ENCODE data around the gene DNAH11.
"Not testable (repeated sequence)": the region's sequence is repeated elsewhere in the genome, so short reads cannot be mapped to it uniquely, and the experiment has no call there.

DNAH11 gene

DNA sequence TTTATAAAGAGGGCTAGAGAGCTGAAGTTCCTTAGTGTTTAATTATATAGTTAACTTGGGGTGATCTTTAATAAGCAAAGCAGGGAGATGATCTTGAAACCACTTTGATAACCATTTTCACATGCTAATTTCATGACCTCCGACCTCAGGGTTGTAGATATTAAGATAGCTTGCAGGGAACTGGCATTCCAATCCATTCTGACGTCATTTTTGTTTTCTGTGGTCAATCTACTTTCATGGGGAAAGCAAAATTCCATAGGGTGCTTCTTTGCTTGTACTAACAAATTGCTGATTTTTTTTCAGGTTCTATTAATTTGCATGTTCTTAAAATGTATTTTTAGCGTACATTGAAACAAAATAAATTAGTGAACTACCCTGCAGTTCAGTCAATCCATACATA is 263.5 kb downstream of the DNAH11 start:
- no peak for DNase-seq

DNA sequence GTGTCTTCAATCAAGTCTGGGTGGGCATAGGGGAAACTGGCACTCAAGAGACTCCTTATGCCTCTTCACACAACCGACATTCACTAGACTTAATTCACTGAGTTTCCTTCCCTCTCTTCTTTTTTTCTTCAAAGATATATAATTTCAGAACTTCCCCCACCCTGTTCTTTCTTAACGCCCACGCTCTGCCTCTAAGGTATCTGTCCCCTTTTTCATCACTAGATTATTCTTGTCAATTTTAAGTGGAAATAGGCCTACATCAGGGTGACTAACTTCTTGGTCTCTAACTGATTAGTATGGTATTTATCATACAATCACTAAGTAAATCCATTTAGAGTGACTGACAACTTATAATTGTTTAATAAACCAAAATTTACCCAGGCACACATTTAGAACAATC is 276.2 kb downstream of the DNAH11 start:
- no peak for DNase-seq

DNA sequence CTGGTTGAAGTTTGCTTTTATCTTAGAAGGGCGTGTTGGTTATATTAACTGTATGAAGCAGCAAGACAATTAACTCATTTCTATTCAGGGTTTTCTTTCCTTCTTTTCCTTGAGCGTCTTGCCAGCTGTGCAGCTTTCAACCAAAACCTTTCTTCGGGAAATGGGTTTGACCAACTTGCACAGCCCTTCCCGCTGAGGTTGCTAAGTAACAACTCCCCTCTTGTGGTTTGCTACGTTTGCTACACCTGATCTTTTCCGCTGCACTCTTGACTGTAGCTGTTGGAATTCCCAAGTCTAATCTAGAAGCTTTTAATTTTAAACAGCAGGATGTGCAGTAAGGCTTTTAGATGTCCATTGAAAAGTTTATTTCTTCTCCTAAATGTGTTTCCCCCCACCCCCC is 286.0 kb downstream of the DNAH11 start:
- no peak for DNase-seq

DNA sequence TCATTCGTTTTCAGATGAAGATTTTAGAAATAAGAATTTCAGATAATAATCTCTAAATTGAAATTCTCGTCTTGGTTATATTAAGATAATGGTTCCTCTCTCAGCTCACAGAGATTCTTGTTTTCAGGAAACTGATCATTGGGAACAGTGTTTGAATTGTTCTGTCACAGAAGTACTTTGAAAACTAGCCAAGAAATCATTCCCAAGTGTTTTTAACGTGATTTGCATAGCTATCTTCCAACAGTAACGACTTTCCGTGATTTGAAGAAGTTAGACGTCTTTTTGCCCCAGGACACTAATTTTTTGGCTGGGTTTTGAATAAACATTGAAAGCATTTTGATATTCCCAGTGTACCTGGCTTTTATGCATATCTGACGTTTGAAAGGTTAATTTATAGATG is 286.9 kb downstream of the DNAH11 start:
- no peak for DNase-seq

DNA sequence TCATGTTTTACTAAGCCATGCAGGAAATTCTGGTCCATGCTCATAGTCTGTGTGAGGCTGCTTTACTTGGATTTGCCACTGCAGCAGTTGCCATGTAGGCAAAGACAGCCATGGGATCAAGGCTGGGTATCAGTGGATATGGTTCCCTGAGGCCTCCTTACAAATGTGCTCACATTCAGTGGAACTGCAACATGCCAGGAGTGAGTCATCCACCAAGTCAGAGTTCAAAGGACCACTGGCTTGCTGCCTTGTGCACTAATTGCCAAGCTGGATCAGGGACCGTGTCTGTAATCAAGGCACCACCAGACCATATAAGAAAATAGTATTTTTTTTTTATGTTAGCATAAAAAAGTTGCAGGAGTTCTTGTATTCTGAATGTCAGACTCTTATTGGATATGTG is 301.9 kb downstream of the DNAH11 start:
- DNase-seq = no peak

DNA sequence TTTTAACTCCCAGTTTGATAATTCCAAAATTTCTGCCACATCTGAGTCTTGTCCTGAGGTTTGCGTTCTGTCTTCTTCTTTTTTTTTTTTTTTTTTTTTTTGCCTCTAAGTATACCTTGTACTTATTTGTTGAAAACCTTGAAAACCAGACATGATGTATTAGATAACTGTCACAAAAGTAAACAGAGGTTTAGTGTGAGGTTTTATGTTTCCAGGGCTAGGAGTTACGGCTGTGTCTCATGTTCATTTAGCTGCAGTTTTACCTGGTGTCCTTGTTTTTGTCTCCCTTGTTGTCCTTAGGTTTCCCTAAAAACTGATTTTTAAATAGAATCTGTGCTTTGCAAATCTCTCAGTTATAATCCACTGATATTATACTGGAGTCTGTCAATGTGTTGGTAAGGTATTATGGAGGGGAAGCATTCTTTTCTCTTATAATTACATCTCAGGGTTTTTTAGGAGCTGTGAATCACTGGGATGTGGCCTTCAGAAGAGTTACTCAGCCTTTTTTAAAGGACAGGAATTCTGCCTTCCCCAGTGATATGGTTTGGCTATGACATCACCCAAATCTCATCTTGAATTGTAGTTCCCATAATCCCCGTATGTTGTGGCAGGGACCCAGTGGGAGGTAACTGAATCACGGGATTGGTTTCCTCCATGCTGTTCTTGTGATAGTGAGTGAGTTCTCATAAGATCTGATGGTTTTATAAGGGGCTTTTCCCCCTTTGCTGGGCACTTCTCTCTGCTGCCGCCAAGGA is 307.9 kb downstream of the DNAH11 start:
- no peak for DNase-seq

DNA sequence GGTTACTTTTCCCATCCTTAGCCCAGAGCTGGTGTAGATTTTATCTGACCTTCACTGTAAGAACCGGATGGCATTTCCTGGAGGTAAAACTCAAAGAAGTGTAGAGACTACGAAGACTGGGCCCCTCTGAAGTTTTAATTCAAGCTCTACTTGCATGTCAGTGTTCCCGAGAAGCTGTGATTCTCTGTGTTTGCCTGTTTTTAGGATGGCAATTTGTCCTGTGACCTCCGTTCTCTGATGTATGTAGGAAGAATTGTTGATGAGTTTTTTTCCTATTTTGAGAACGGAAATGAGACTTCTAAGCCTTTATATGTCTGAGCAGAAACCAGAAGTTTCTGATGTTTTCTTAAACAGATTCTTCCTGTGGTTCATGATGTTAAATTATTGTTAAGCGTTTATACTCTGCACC is 308.7 kb downstream of the DNAH11 start:
- DNase-seq = no peak

DNA sequence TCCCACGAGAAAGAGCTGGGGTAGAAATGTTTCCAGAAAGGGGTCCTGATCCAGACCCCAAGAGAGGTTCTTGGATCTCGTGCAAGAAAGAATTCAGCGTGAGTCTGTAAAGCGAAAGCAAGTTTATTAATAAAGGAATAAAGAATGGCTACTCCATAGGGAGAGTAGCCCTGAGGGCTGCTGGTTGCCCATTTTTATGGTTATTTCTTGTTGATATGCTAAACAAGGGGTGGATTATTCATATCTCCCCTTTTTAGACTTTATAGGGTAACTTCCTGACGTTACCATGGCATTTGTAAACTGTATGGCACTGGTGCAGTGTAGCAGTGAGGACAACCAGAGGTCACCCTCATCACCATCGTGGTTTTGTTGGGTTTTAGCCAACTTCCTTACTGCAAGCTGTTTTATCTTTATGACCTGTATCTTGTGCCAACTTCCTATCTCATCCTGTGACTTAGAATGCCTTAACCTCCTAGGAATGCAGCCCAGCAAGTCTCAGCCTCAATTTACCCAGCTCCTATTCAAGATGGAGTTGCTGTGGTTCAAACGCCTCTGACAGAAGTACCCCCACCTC is 322.9 kb downstream of the DNAH11 start:
- DNase-seq = not testable (repeated sequence)

DNA sequence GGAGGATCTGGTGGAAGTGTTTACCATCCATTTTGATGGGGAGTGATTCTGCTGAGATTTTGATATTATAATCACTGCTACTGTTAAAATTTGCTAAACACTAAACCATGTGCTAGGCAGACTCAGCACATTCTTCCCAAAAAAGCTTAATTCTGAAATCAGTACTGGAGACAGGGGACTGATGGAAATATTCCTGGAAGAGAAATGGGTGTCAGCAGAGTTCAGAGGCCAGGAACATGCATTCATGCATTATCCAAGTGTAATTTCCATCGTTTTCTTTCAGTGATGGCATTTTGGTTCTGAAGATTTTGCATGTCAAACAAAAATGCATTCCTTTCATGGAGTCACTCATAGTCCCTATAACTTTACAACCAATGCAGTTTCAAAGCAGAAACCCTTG is 323.9 kb downstream of the DNAH11 start:
- DNase-seq = no peak

DNA sequence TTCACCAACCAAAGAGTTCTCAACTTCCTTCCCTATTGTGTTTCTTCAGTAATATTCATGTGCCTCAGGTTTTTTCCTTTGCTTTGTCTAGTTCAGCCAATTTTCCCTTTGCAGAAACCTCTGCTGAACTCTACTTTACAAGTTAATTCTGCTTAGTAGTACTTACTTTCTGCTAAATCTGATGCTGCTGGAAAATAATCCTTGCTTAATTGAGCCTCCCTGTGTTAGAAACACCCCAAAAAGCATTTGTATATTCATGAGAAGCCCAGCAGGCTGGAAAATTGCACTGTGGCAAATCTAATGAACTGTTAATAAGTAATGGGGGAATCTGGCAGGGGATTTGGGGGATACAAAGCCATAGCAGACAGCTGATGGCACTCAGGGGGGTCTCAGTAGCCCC is 324.4 kb downstream of the DNAH11 start:
- DNase-seq = no peak

DNA sequence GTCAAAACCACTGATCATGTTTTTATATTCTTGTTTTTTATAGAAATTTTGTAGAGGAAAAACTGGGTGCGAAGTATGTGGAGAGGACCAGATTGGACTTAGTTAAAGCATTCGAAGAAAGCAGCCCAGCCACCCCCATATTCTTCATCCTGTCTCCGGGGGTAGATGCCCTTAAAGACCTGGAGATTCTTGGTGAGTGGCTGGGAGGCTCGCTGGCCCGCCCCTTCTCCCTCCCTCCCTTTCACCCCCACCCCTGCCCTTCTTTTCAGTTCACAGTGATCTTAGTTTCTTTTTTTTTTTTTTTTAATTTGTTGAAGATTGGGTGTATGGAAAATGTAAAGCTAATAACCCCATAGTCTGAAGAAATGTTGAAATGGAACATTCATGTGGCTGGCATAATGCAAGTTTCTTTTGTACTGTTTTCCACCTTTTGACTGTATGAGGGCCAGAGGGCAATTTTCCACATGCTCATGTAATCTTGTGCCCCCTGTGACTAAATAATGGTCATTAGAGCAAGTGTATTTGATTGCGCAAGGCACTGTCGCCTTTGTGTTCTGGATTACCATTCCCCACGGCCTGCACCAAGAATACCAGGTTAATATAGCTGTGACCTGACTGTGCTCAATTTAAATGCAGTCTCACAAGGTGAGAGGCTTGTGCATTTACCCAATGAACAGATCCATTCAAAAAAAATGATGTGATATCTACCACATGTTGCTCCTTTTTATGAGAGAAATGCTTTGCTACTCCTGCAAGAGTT is 325.2 kb downstream of the DNAH11 start:
- DNase-seq = no peak

DNA sequence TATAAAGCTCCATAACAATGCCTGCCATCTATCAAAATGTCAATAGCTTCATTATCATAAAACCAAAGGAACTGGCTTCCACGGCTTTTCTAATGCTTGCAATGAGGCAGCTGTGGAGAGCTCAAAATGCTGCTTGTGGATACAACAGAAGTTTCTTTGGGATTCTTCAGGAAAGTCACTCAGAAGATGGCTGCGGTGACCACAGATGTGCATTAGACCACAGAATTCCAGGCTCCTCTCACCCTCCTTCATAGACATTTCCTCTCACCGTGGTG is 325.7 kb downstream of the DNAH11 start:
- no peak for DNase-seq

DNA sequence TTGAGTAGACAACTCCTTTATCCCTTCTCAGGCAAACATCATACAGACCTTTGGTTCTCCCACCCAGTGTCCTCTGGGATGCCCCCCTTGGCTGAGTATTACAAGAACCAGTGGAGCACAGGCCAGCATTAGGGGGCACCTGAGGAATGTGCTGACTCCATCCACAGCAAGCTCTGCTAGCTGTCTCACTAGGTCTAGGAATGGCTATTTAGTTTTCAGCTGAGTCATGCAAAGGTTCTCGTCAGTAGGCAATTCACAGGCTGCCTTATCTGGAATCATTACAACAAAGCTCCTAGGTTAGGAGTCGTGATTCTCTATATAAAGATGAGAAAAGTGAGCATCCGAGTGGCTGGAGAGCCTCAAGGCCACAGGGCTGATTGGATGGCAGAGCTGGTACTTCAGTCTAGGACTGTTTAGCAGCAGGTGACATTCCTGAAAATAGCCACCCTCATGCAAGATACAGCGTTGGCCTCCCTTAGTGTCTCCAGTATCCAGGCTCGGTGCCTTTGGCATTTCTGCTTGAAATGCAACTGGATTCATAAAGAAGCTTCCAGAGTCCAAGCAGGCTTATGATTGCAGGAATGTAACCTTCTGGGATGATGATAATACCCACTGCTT is 327.1 kb downstream of the DNAH11 start:
- no peak for DNase-seq

DNA sequence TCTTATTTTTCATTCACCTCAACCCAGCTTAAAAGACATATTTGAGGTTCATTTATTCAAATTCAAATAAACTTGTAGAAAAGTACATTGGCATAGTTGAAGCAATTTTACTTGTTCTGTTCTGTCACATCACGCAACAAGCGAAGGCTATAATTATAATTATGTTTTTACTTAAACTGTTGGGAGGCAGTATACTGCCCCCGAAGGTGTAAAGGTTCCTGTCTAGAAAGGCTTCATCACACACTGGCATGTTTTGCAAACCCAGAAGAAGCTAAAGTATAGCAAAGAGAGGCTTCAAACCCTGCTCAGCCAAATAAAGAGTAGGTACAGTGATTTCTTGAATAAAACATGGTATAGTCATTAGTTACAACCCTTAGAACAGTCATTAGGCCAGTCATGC is 340.2 kb downstream of the DNAH11 start:
- DNase-seq = no peak

DNA sequence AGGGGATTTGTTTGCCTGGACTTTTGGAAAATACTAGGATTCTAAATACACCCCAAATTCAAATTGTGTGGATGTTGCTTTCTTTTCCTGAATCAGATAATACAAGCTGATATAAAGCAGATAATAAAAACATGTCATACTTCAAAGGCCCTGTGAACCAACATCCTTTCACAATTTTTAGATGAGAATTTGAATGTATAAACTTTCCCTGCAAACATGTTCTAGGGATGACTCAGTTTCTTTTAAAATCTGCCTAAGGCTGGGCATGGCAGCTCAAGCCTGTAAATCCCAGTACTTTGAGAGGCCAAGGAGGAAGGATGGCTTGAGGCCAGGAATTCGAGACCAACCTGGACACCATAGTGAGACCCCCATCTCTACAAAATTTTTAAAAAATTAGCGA is 340.7 kb downstream of the DNAH11 start:
- not testable (repeated sequence) for DNase-seq

DNA sequence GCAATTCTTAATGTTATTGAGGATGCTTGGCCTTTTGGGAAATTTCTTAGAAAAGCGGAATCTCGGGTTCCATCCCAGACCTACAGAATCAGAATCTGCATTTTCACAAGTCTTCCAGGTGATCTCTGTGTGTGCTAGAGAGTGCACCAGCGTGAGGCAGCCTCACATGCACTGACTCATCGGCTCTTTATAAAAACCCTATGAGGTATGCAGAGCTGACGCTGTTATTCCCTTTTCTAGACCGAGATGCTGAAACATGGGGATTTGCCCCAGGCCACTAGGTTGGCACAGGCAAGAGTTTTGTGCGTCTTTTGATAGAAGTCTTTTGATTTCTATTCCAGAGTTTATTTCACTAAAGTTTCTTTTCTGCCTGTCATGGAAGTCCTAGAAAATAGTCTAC is 341.7 kb downstream of the DNAH11 start:
- DNase-seq = no peak

DNA sequence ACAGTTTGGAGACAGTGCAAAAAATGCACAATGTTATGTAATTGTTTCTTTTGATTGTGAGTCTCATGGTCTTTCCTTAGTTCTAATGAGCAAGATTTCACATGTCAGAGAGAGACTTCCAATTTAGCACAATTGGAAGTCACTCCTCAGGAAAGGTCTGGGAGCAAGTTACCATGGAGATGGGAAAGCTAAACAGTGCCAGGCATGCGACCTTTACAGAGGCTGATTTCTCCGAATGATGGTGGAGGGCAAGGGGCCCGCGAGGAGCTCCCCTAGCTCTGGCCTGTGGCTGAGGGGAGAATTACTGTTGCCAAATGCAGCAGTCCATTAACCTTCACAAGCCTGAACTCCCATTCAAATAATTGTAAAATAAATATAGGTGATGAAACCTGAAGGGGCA is 343.6 kb downstream of the DNAH11 start:
- DNase-seq = no peak

DNA sequence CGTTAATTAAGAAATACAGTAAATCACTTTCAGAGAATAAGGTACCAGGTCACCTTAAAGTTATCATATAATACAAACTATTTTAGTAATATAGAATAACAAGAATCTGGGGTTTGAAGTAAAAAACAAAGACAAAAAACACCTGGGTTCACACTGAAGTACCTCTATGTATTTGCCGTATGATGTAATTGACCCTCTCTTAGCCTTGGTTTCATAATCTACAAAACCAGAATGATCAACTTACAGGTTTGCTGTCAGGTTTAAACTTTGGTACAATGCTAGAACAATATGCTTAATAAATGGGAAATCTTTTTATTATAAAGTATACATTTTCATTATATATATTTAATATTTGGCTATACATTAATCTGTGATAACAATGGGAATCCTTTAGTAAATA is 344.5 kb downstream of the DNAH11 start:
- DNase-seq = no peak

DNA sequence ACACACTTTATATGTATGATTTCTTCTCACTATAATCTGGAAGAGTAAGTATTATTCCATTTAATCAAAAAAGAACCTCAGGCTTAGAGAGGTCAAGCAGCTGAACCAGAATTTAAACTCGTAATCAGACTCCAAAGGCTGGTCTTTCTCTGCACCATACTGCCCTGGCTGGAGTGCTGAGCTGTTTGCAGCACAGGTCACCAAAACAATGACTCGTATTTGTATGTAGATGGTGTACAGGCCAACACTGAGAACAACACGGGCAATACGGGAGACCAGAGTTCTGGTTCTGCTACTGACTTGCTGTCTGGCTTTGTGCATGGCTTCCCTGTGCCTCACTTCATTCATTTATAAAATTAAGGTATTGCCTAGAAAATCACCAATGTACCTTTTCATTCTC is 344.9 kb downstream of the DNAH11 start:
- DNase-seq = no peak

DNA sequence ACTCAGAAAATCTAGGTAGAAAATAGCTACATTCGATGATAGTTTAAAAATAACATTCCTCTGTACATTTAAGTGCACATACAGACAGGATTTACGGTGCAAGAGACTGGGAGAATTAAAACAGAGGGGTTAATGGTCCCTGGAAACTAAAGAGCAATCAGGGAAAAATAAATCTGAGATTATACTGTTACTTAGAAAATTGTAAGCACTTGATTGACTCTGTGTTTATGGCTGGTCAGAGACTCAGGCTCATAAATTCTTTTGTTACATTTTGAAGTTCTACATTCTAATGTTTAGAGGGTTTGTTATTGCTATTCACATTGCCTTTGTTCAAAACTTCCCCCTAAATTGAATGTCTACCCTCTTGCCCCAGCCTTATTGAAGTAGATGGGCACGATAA is 348.5 kb downstream of the DNAH11 start:
- DNase-seq = no peak

DNA sequence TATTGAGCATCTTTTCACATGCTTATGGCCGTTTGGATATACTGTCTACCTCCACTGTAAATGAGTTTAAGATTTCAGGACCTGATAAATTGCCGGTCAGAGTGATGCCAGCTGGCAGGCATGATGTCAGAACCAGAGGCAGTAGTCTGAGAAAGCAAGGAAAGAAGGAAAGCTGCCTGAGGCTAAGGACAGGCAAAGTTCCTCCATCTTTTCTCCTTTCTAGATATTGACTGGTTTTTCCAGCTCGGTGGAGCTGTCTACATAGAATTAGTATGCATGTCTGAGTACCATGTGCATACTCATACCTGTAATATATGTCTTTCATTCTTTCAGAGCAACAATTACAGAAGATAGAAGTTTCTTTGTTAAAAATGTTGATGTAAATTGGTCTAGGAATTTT is 350.6 kb downstream of the DNAH11 start:
- no peak for DNase-seq

DNA sequence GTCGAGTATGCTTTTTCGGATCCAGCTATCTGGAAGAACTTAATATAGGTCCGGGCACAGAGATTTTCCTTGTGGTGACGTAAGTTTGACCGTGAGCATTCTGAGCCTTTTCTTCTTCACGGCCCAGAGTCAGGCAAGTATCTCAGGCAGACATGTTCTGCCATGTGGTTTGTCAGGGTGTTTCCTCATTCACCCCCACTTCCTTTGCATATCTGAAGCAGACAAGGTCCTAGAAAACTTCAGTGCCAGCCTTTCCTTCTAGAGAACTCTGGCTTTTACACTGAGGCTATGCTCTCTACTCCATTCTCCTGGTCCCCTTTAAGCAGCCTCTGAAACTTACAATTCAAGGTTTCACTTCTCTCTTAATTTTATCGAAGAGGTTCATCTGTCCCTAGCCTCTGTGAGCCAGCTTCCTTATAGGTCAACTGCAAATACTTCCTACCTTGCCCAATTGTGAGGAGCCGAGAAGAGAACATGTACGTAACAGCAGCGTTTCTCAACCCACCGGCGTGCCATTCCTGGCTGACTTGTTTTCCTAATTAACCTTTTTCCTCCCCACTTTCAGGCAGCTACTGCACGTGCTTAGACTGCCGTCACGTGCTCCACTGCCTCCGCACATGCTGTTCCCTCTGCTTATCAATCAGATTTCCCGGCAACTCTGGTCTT is 355.6 kb downstream of the DNAH11 start:
- DNase-seq = no peak

DNA sequence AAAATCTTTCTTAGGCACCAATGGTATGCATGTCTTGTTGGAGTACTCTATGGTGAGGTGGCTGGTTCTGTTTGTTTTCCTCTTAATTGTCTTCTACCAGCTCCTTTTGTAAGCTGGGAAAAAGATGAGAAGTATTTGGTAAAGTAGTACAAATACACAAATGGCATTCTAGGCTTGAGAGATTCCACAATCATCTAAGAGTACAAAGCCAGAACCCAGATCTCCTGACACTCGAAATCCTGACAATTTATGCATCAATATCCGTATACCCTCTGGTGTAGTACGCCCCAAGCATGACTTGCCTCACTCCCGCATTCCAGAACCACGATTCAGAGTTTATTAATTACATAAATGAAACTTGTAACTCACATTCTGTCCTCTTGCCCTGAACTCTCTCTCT is 359.4 kb downstream of the DNAH11 start:
- DNase-seq = no peak
